Measurements from ENCODE around the gene IRX1.

IRX1 gene

GRCh38 chr5:3599226-3600105, 3.8 kb downstream of the IRX1 start:
- Histone ChIP-seq H3K9me2 (replicated peaks; ENCODE audit: low read depth, low read length) (no peaks in the 10 kb centered on the region), H3K36me3 (ENCODE audit: insufficient read depth, low read length) (no peaks in the 10 kb centered on the region), H3K79me2 (ENCODE audit: insufficient read depth, low read length) (no peaks in the 10 kb centered on the region), H3K4me3 (ENCODE audit: low read length, poor library complexity, severe bottlenecking) (no peak overlapping the region), H2AFZ (ENCODE audit: low read length) (no peak overlapping the region), H3K27me3 (ENCODE audit: insufficient read depth, low read length, poor library complexity, severe bottlenecking) (no peaks in the 10 kb centered on the region), H3F3A (ENCODE audit: low read depth) (no peaks in the 10 kb centered on the region), H4K20me1 (ENCODE audit: insufficient read depth, low read length, poor library complexity, severe bottlenecking) (no peaks in the 10 kb centered on the region), H3K9ac (ENCODE audit: low read depth, low read length, poor library complexity, severe bottlenecking) (no peak overlapping the region), H3K4me2 (ENCODE audit: low read depth, low read length, poor library complexity, severe bottlenecking) (no peak overlapping the region), H3K4me1 (ENCODE audit: insufficient read depth, low read length, poor library complexity, severe bottlenecking) (no peaks in the 10 kb centered on the region), H3K9me3 (ENCODE audit: insufficient read depth, low read depth, low read length) (no peaks in the 10 kb centered on the region; the same call in 1 of the 2 replicates)
- TF ChIP-seq CTCF (conservative IDR thresholded peaks at IDR 0.05; ENCODE audit: low read length) (no peak), EZH2phosphoT487 (IDR thresholded peaks at IDR 0.05; ENCODE audit: borderline replicate concordance) (no peak)

- TF ChIP-seq CTCF (conservative IDR thresholded peaks at IDR 0.05; ENCODE audit: low read length) = no peak
- TF ChIP-seq EZH2phosphoT487 (IDR thresholded peaks at IDR 0.05; ENCODE audit: borderline replicate concordance) = no peak
- H3K36me3 ChIP-seq (ENCODE audit: insufficient read depth, low read length) = no peaks in the 10 kb centered on the region
- H3K4me1 ChIP-seq (ENCODE audit: insufficient read depth, low read length, poor library complexity, severe bottlenecking) = no peaks in the 10 kb centered on the region
- H4K20me1 ChIP-seq (ENCODE audit: insufficient read depth, low read length, poor library complexity, severe bottlenecking) = no peaks in the 10 kb centered on the region
- H3K9me2 ChIP-seq (replicated peaks; ENCODE audit: low read depth, low read length) = no peaks in the 10 kb centered on the region
- peaks cover 8% of the 10 kb centered on the region; the same call in 1 of the 2 replicates for H3K9me3 ChIP-seq (ENCODE audit: insufficient read depth, low read depth, low read length)
- no peak overlapping the region for H3K4me2 ChIP-seq (ENCODE audit: low read depth, low read length, poor library complexity, severe bottlenecking)
- H3K9ac ChIP-seq (ENCODE audit: low read depth, low read length, poor library complexity, severe bottlenecking) = no peak overlapping the region
- no peaks in the 10 kb centered on the region for H3K27me3 ChIP-seq (ENCODE audit: insufficient read depth, low read length, poor library complexity, severe bottlenecking)
- no peak overlapping the region for H3K4me3 ChIP-seq (ENCODE audit: low read length, poor library complexity, severe bottlenecking)
- no peaks in the 10 kb centered on the region for H3F3A ChIP-seq (ENCODE audit: low read depth)
- no peak overlapping the region for H2AFZ ChIP-seq (ENCODE audit: low read length)
- no peaks in the 10 kb centered on the region for H3K79me2 ChIP-seq (ENCODE audit: insufficient read depth, low read length)
Measured at GRCh38 chr5:3600106-3601060, 4.8 kb downstream of the IRX1 start.

GRCh38 chr5:3601061-3601710, 5.6 kb downstream of the IRX1 start:
- Histone ChIP-seq H3K36me3 (ENCODE audit: insufficient read depth, low read length) (no peaks in the 10 kb centered on the region), H3K4me2 (ENCODE audit: low read depth, low read length, poor library complexity, severe bottlenecking) (no peak overlapping the region), H2AFZ (ENCODE audit: low read length) (no peak overlapping the region), H3K9me2 (replicated peaks; ENCODE audit: low read depth, low read length) (no peaks in the 10 kb centered on the region), H3K9ac (ENCODE audit: low read depth, low read length, poor library complexity, severe bottlenecking) (no peak overlapping the region), H3K4me1 (ENCODE audit: insufficient read depth, low read length, poor library complexity, severe bottlenecking) (no peaks in the 10 kb centered on the region), H4K20me1 (ENCODE audit: insufficient read depth, low read length, poor library complexity, severe bottlenecking) (no peaks in the 10 kb centered on the region), H3K27me3 (ENCODE audit: insufficient read depth, low read length, poor library complexity, severe bottlenecking) (no peaks in the 10 kb centered on the region), H3K79me2 (ENCODE audit: insufficient read depth, low read length) (no peaks in the 10 kb centered on the region), H3K9me3 (ENCODE audit: insufficient read depth, low read depth, low read length) (peaks cover 9% of the 10 kb centered on the region; the same call in 1 of the 2 replicates), H3K4me3 (ENCODE audit: low read length, poor library complexity, severe bottlenecking) (no peak overlapping the region), H3F3A (ENCODE audit: low read depth) (no peaks in the 10 kb centered on the region)
- TF ChIP-seq EZH2phosphoT487 (IDR thresholded peaks at IDR 0.05; ENCODE audit: borderline replicate concordance) (no peak), CTCF (conservative IDR thresholded peaks at IDR 0.05; ENCODE audit: low read length) (no peak)

Measured in Loucy (cell line).